GM04504 (cell line): Measurements from ENCODE around the gene ZNF697.

Experiments
- DNase-seq: peaks from one replicate; pipeline ENCODE4 v3.0.0-alpha.2; 2012; ENCODE audit warnings: low read depth

Gene ZNF697

DNA sequence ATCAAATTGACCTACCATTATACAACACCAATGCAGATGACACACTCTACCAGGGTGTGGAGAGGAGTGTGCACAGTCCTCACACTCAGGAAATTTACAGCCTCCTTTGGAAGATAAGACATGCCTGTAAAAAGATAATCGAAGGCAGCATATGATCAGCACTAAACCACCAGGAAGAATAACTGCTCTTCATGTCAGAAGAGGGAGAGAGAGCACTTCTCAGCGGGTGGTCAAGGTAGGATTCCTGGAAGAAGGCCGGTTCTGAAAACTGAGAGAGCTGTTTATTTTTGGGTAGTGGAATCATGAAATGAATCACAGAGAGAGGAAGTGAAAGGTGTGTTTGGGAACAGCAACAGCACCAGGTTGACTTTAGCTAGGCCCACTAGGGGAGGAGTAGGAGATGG is 14.0 kb upstream of the ZNF697 start:
- DNase-seq: no peak

DNA sequence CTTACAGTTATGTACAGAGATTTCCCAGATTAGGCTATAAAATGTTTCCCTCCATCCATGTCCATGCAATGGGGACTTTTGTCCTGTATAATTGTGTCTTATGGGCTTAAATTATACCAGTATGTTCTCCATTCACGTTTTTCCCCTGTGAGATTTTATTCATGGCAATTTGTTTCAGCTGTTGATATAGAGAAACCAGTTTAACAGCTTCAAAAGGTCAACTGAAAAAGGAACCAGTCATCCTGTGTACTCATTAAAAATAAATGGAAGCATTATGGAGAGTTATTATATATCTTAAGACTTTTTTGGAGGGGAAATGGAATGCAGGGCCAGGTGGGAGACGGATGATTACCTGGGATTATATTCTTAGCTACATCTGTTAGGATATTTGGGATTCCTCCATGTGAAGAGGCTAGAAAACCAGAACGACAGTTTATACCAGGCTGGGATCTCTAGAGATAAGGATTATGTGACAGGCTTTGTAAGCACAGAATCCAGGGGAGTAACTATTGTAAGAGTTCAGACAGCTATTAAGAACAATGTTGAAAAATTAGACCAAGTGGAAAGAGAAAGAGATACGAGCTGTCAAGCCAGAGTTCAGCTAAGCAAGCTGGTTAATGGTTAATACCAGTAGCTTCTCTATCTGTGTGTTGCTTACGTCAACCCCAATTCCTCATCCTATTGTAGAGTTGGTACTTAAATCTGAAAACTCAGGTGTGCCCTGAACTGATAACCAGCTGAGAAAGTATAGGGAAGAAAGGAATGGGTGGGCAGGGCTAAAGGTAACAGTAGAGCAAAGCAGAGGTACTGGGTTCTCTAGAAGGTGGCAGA is 12.4 kb upstream of the ZNF697 start:
- DNase-seq: no peak

DNA sequence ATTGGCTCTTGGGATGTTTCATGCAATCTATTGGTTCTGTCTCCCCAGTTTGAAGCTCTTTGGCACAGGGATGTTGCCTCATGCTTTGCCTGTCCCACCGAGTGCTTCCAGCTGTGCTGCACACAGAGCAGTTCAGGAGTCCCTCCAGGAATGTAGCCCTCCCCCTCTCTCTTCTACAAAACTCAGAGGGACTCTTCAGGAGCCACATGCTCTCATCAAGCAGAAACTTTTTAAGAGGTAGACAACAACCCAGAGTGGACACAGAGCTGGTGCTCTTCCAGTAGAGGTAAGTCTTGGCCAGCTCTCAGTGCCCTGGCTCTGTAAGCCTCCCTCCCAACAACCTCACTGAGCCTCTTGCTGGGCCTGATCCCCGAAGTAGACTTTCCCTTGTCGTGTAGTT is 11.6 kb upstream of the ZNF697 start:
- DNase-seq: no peak

DNA sequence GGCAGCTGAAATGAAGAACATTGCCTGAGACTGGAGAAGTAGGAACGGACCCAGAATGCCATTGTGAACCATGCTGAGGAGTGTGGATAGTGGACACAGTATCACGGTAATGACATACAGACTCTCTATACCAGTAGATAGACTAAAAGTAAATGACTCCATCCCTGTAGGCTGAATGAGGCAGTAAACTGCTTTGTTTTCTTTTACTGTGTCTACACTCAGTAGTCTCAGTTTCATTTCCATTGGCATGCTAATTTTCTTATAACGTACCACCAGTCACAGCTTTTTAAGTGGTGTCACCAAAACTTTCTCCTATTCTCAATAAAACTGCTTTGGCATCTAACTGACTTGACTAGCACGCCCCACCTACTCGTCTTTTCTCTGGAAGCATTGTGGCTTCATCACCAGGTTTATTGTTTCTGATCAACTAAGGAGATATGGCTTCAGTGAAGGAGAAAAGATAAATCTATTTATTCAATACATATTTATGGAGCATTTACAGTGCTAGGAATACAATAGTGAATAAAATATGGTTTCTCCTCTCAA is 8.4 kb upstream of the ZNF697 start:
- DNase-seq: no peak

DNA sequence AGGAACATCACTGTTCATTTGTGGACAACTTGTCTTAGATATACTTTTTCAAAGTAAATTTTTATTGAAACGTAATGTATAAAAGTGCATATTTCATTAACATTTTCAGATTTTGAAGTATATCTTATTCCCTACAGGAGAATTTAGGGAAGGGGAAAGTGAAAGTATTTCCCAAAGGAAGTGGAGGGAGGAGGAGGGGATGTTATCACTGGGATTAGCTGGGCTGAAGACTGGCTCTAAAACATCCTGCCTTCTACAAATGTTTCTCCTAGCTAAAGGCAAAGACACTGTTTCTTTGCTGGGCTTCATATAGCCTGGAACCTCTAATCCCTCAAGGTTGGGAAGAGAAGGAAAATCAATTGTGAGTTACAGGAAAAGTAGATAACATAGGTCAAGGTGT is 7.1 kb upstream of the ZNF697 start:
- no peak for DNase-seq

DNA sequence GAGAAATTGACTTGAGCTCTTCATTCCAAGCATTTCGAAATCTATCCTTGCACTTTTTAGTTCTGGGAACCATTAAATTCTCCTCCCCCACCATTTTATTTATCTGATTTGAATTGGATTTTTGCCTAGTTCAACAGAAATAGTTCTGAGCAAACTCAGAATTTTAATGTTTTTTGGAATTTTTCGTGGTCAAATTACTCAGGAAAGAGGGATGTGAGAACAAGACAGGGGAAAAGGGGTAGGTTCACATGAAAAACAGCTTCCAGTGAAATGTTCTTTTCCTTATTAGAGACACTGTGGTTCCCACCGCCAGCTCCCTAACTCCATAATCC is 5.7 kb upstream of the ZNF697 start:
- no peak for DNase-seq

DNA sequence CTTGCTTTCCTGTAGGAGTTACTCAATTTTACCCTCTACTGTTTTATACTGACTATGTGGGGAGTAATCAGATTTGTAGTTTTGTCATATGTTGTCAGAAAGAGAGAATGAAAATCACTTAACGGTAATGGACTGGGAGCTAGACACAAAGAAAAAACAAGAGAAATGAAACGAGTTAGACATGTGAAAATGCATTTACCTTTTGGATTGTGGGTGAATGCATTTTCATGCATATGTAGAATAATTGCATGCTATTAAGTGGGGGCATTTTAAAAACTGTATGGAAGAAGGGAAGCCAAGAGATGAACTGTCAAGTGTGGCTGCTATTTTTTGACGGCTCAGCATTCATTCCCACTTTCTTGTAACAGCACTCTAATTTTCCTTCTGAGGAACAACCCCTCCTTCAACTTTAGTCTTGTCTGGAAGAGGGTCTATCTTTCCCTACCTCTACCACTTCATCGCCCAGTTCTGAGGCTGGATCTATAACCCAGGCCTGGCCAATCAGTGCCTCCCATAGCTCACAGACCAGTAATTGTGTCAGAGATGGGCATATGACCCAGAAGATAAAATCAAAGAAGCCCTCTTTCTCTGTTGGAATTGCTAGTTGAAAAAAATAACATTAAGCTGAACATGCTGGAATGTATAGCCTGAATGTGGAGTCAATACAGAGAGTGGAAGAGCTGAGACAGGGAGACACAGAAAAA is 5.2 kb upstream of the ZNF697 start:
- no peak for DNase-seq

DNA sequence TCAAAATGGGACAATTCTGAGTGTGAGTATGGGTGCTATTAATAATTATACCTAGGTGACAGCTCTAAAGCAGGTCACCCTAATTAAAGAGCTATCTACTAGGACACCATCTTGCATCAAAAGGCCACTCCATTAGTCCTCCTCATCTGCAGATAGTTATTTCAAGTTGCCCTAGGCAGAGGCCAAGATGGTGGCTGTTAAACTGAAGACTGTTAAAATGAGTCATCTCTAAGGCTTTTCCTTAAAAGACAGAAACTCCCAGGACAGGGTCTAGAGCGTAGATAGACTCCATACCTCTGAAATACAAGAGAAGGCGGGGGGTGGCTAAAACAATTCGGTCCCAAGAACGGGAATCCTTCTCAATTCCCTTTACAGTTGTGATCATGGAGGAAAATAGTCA is 4.5 kb upstream of the ZNF697 start:
- DNase-seq: no peak

DNA sequence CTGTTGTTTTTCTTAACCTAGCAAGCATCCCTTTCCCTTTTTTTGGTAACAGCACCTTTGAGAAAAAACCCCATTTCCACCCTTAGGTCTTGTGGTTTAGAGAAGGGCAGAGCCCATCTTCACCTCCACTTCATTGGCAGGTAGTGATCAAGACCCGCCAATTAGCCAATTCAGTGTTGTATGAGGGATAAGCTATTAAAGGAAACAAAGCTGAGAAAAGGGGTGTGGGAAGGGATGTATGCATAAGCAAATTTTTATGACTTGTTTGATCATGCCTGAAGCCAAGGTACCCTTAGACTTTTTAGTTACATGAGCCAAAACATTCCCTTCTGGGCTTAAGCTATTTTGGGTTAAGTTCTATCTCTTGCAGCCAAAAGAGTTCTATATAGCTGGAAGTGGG is 3.6 kb upstream of the ZNF697 start:
- no peak for DNase-seq

DNA sequence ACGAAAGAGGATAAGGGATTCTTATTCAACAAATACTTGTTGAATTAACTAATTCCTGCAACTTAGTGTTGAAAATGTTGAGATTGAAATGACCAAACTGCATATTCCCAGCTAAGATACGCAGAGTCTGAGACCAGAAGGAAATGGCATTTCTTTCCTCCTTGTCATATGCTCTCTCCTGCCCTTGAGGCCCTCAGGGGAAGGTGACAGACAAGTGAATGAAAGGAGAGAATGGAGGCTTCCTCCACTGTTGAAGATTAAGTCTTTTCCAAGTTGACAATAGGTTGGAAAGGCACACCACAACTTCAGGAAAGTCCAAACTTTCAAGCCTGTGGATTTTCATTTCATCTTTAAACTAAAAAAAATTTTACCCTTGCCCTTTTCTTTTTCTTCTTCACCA is 3.1 kb upstream of the ZNF697 start:
- DNase-seq: no peak

DNA sequence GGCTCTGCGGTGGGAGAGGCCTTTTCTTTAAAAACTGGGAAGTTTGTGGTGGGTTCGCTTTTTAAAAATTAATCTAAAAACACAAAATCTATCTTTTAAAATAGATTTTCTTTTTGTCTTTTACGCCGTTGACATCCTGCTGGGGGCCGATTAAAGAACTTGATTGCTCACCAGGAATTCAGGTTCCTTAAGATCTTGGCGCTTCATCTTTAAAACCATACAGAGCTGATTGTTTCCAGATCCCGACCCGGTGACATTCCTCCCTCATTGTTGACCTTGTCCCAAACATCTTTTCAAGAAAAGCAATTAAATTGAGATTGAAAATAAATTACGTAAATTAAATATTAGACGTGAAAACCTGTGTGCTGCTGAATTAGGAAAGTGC is 546 bp upstream of the ZNF697 start:
- DNase-seq: no peak

DNA sequence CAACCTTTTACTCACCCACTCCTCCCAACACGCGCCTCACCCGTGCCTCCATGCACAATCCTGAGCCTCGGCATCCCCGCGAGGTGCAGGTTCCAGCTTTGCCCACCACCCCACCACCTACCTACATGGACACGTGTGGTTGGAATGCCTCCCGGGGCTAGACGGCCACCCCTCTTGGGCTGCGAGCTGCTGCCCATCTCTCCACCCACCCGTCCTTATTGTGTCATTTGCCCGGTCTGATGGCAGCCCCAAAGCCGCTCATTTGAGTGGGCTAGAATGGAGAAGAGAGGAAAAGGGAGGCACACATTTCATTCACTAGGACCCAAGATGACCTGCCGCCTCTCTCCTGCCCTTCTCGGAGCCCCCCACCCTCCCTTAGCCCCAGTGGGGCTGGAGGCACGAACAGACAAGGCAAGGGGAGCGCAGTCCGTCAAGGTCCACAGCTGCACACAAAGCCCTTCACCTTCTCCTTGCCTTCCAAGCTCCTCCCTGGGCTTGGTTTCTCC is 785 bp downstream of the ZNF697 start:
- DNase-seq: no peak

DNA sequence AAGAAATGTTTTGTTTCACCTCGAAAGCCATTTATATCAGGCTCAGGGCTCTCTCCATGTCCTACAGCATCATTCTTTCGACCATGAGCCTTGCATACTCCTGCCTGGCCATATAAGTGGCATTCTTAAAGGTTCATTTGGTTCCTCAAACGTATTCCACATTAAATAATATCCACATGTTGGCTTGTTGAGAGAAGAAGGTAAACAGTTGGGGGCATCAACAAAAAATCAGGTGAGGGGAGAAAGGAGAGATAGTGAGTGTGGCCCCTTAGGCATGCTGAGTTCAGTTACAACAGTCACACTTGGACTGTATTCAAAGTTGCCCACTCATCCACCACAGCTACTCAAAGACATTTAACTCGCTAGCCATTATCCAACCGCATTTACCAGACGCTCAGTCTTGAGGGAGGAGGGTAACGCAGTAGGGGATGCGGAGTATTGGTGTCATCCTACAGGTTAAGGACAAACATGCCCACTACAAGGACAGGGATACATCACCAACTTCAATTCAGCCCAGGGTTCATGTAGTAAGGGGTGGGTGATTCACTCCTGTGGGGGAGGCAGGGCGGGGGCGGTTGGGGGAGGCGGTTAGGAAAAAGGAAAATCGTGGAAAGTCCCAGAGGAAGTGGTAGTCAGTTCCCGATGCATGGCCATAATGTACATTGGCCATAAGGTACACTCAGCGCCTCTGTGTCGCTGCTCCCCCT is 1.4 kb downstream of the ZNF697 start:
- DNase-seq: no peak

DNA sequence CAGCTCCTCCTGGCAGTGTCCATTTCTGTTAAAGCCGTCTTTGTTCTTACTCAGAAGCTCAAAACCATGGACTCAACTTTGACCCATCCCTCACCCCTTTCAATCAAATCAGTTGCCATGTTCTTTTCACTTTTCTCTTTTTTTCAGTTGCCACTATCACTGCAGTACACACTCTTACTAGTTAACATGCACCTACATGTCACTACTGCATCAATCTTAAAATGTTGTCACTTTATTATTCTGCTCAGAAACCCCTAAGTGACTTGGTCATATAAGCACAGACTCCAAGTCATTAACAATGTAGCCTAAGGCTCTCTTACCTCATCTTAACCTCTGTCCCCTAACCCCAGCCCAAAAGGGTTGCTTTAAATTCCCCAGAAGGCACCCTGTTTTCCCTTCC is 9.0 kb downstream of the ZNF697 start:
- DNase-seq: no peak

DNA sequence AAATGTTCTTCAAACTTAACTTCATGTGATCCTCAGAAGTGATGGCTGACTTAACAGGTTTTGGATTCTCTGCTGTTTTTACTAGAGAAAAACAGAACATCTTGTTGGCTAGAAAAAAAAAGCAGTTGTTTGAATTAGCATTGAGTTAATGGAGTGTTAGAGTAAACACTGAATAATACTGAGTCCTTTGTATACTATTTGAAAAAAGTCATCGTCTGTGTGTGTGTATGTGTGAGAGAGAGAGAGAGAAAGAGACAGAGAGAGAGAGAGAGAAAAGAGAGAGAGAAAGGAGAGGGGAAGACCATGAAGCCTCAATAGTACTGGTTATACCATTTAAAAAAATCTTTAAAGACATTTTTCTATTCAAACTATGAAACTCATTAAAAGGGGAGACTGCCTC is 10.4 kb downstream of the ZNF697 start:
- no peak for DNase-seq

DNA sequence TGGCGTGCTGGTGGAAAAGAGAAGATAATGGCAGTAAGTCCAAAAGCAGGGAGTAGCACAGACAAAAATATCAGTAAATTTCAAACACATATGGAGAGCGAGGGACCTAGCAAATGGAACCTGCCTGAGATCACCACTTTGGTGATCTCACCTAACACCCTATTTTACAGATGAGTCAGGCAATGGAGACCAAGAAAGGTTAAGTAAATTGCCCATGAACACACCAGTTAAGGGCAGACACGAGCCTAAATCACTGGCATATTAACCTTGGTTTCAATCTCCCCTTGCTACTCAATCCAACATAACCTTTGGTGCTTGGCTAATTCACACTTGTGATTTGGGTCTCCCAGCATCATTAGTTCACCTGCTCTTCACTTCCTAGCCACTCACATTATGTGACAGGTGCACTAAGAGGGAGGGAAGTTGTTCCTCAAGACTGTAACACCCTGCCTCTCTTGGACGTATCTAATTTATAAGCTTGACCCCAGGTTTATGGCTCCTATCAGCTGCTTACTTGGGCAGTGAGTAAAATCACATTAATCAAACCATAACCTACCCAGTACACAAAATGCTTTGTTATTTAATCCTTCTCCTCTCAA is 11.5 kb downstream of the ZNF697 start:
- no peak for DNase-seq

DNA sequence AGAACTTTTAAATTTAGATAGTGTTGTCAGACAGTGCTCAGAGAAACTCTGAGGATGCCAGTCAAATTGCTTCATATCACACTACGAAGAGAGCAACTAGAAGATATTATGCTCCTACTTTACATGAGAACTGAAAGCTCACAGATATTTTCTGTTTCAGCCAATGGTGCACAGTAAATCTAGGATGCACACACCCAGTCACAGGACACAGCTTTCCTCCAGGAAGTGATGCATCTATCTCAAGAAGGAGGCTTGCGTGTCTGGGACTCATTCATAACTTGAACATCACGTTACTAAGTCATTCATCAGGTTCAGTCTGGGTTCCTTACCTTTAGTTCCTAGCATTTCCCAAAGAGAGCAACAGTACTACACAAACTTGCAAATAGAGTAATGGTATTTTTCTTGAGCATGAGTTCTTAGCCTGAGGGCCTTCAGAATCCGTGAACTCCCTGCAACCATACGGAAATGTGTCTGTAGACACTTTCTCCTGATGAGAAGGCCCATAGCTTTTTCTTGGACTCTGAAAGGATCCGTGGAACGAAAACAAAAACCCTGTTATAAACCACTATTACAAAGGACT is 12.2 kb downstream of the ZNF697 start:
- DNase-seq: no peak

DNA sequence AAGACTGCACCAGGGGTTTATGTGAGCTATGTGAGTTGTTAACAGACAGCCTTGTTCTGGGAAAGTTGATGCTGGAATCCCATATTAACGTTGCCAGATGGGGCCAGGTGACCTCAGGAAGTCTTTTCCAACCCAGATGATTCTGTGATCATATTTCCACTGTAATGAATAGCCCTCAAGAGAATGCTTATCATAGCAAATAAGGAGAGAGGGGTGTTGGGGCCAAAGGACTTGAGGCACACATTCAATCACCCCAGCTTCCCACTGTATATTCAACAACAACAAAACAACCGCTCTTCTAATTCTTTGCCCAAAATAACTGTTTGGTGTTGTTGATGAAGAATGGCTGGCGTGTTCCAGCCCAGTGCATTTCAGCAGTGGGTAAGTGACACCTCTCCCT is 14.1 kb downstream of the ZNF697 start:
- no peak for DNase-seq

DNA sequence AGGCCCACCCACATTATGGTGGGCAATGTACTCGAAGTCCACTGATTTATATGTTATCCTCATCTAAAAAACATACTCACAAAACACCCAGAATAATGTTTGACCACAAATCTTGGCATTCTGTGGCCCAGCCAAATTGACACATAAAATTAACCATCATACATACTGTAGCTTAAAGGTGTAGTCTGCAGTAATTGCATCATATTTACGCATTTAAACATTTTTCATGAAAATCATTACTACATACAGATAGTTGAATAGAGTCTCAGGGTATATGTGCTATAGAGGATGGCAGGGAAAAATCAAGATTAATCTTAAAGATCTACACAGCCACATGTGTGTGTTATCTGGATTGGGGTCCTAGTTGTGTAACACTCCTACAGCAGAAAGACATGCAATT is 14.5 kb downstream of the ZNF697 start:
- no peak for DNase-seq

DNA sequence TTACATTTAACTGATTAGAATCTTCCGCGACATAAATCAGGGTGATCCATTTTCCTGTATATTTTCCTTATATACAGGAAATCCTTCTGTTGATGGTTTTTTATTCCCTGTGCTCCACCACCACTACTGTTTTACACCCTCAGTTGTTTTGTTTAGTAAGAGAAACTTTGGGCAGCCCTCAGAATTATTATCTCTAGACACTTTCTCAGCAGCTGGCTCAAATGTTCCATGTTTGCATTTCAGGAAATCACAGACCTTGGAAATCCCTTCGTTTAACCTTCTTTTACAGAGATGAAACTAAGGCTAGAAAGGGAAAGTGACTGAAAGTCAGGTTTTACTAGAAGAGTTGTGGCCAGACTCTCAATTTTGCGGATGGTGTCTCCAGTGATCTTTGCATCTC is 15.2 kb downstream of the ZNF697 start:
- no peak for DNase-seq

DNA sequence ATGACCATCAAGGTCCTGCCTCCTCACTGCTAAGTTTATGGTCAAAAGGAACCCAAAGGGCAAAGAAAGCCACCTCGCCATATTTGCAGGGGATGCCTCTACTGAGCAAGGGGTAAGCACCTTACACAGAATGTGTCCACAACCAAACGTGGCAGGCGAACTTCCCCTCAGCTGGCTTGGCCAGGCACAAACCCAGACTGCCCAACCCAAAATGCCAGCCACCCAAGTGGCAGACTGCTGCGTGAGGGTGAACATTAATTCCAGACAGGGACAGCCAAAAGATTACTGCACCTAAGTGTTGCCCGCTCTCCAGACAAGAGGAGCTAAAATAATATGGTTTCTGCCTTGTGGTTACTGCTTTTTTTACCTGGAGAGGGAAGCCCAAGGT is 16.0 kb downstream of the ZNF697 start:
- no peak for DNase-seq

DNA sequence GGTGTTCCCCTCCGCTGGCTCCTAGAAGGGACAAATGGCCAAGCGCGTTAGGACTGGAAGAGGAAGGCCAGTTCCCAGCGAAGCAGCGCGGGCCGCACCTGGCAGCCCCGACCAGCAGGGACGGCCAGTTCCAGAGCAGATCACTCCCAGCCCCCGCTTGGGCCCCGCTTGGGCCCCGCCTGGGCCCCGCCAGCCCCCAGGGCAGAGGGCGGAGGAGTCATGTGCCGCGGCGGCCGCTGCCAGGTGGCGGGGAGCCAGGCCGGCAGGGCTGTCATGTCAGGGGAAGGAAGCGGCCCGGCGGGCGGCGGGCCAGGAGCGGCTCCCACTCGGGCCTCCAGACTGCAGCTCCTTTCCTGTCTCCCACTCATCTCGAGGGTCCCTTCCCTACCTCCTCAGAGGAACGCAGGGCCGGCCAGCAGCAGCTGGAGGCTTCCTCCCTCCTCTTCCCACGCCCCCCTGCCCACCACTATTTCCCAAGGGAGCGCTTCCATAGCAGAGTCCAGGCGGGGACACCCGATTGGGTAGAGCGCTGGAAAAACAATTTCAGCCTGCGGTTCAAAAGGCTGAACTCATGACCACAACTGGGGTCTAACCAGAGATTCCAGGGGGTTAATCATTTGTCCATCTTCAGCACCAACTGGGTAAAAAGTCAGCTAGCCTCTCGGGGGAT is 16.5 kb downstream of the ZNF697 start:
- no peak for DNase-seq
